Progenitor cell of endocrine pancreas (in vitro differentiated cells): Measurements from ENCODE around the gene RAB8A. TPM values are rescaled to one million over a fixed set of nuclear protein-coding genes. Genes with fewer than 3 reads are reported as not detected.
"Not testable (repeated sequence)": the region's sequence is repeated elsewhere in the genome, so short reads cannot be mapped to it uniquely, and the experiment has no call there.

ENCODE experiments used
- DNase-seq: peaks from one replicate; pipeline ENCODE4 v3.0.0; 2021; ENCODE audit warnings: low spot score; ENCODE audit not compliant: unreplicated experiment
- H3K27ac Mint-ChIP-seq: 2 replicates; pipeline ENCODE4 v1.8.0; 2021; ENCODE audit warnings: mild to moderate bottlenecking, moderate library complexity, mixed read lengths
- H3K27me3 Mint-ChIP-seq: 2 replicates; pipeline ENCODE4 v1.8.0; 2021; ENCODE audit warnings: mixed read lengths
- H3K36me3 Mint-ChIP-seq: 2 replicates; pipeline ENCODE4 v1.8.0; 2022; ENCODE audit warnings: mixed read lengths; ENCODE audit not compliant: insufficient read depth
- H3K4me1 Mint-ChIP-seq: 2 replicates; pipeline ENCODE4 v1.8.0; 2021; ENCODE audit warnings: low read depth, mixed read lengths
- H3K4me3 Mint-ChIP-seq: 2 replicates; pipeline ENCODE4 v1.8.0; 2021; ENCODE audit warnings: low read depth, mild to moderate bottlenecking, moderate library complexity, mixed read lengths
- H3K9me3 Mint-ChIP-seq: 2 replicates; pipeline ENCODE4 v1.8.0; 2021; ENCODE audit warnings: low read depth, mixed read lengths
- total RNA-seq: library from RNA; stranded (reverse); gene quantifications from 2 replicates; pipeline ENCODE4 v1.2.1, GENCODE V29; 2021
- TF ChIP-seq, protein P1 (sequence below): fragments of 200-600 bp; sonication (generic); IDR thresholded peaks from one replicate; pipeline ENCODE4 v1.5.0; 2021; ENCODE audit warnings: antibody characterized with exemption, mild to moderate bottlenecking; ENCODE audit not compliant: unreplicated experiment

Gene RAB8A
- total RNA-seq, 1 donor from 2014 or later, result 67.5 TPM

DNA sequence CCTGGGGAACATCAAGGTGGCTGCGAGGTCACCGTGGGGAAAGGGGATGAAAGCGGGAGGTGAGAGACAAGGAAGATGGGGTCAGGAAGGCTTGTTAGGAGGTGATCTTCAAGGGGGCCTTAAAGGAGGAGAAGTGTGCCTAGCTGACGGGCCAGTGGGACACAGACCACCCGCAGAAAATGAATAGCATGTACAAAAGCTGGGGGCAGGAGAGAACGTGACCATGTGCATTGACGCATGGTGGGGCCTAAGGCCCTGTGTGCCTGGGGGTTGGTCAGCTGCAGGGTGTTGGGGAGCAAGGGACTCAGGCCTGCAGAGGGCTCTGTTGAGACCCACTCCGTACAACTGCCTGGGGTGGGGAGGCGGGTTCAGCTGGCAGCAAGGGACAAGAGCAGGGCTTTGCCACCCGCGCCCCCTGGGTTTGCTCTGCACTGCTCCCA is 5.9 kb downstream of the RAB8A start:
- TF ChIP-seq, protein P1, sequence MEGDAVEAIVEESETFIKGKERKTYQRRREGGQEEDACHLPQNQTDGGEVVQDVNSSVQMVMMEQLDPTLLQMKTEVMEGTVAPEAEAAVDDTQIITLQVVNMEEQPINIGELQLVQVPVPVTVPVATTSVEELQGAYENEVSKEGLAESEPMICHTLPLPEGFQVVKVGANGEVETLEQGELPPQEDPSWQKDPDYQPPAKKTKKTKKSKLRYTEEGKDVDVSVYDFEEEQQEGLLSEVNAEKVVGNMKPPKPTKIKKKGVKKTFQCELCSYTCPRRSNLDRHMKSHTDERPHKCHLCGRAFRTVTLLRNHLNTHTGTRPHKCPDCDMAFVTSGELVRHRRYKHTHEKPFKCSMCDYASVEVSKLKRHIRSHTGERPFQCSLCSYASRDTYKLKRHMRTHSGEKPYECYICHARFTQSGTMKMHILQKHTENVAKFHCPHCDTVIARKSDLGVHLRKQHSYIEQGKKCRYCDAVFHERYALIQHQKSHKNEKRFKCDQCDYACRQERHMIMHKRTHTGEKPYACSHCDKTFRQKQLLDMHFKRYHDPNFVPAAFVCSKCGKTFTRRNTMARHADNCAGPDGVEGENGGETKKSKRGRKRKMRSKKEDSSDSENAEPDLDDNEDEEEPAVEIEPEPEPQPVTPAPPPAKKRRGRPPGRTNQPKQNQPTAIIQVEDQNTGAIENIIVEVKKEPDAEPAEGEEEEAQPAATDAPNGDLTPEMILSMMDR, result no peak
- no peak overlapping the region for H3K4me3 Mint-ChIP-seq
- no peak for DNase-seq
- no peaks in the 10 kb centered on the region for H3K27me3 Mint-ChIP-seq
- peaks cover 3% of the 10 kb centered on the region for H3K36me3 Mint-ChIP-seq
- peaks cover 1% of the 10 kb centered on the region for H3K4me1 Mint-ChIP-seq
- no peaks in the 10 kb centered on the region for H3K9me3 Mint-ChIP-seq
- no peak overlapping the region for H3K27ac Mint-ChIP-seq

DNA sequence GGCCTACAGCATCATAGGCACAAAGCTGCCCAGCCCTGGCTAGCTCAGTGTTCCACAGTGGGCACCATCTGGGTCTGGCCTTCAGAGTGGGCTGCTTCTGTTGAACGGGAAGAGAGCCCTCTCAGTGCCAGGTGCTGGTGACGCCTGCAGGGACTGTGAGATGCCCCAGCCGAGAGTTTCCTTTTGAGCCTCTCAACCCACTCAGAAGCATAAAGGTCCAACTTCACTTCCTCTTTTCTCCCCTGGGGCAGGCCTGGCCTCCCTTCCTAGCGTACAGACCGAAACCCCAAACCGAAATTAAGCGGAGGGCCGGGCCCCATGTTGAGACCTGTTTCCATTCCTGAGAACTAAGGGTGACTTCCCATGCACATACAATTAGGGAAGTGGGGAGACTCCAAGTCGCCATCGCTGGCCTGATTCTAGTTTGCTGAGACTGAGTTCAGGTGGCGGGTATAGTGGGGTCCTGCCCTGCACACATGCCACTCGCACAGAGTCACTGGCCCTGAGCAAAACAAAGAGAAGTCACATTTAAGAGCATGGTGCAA is 6.9 kb downstream of the RAB8A start:
- DNase-seq, result no peak
- H3K4me3 Mint-ChIP-seq, result no peak overlapping the region
- H3K27ac Mint-ChIP-seq, result no peak overlapping the region
- H3K4me1 Mint-ChIP-seq, result no peaks in the 10 kb centered on the region
- H3K36me3 Mint-ChIP-seq, result peaks cover 3% of the 10 kb centered on the region
- H3K9me3 Mint-ChIP-seq, result no peaks in the 10 kb centered on the region
- TF ChIP-seq, protein P1, result no peak
- H3K27me3 Mint-ChIP-seq, result no peaks in the 10 kb centered on the region

DNA sequence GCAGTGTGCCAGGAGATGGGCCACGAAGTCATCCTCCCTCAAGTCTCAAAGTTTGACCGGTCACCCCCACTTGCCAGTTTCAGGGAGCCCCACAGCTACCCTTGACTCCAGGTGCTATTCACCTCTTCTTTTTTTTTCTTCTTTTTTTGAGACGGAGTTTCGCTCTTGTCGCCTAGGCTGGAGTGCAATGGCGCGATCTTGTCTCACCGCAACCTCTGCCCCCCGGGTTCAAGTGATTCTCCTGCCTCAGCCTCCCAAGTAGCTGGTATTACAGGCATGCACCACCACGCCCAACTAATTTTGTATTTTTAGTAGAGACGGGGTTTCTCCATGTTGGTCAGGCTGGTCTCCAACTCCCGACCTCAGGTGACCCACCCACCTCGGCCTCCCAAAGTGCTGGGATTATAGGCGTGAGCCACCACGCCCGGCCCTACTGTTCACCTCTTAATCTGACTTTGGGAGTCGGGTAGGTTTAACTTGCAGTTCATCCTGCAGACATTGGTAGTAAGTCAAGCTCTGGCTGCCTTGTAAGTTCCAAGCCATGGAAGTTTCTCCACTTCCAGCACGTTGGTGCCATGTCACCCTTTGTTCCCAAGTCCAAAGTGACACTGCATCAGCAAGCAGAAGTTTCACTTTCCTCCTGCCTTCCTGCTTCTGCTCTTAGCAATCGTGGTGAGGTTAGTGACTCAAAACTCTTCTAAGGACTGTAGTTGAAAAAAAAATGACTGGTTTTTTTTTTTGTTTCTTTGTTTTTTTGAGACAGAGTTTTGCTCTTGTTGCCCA is 7.6 kb downstream of the RAB8A start:
- not testable (repeated sequence) for H3K36me3 Mint-ChIP-seq, DNase-seq, H3K27me3 Mint-ChIP-seq, H3K9me3 Mint-ChIP-seq, H3K4me1 Mint-ChIP-seq, H3K27ac Mint-ChIP-seq, H3K4me3 Mint-ChIP-seq

DNA sequence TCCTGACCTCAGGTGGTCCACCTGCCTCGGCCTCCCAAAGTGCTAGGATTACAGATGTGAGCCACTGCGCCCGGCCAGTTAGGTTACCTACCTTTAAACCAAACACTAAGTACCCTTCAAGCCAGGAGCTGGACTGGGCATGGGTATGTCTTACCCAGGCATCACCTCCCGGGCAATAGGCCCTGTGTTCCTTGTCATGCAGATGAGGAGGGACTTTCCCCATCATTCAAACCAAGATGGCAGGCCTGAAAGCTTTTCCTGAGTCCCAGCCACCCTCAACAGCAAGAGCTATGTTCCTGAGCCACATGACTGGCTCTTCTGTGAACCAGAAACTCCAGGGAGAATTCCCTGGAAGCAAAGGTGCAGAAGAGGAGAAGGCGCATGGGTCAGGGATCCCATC is 9.5 kb downstream of the RAB8A start:
- peaks cover 6% of the 10 kb centered on the region for H3K36me3 Mint-ChIP-seq
- H3K4me1 Mint-ChIP-seq, result no peaks in the 10 kb centered on the region
- H3K27me3 Mint-ChIP-seq, result no peaks in the 10 kb centered on the region

DNA sequence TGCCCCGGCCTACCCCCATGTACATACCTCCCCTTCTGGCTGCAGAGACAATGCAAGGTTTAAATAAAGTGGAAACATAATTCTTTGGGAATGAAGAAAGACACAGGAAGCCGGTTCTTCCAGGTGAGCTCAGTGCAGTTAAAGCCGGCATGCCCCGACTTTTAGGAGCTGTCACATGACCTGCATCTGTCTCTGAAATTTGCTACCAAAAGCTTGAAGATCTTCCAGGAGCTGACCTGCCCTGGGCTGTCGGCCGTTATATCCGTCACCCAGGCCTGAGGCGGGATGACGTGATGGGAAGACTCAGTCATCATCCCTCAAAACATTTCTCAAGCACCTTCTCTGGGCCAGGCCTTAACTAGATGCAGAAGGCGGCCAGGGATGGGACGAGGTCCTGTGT is 10.3 kb downstream of the RAB8A start:
- no peaks in the 10 kb centered on the region for H3K27me3 Mint-ChIP-seq
- no peaks in the 10 kb centered on the region for H3K4me1 Mint-ChIP-seq
- TF ChIP-seq, protein P1, result no peak
- peaks cover 8% of the 10 kb centered on the region for H3K36me3 Mint-ChIP-seq
- peak overlapping the region; percentile 71 for H3K27ac Mint-ChIP-seq
- no peaks in the 10 kb centered on the region for H3K9me3 Mint-ChIP-seq
- no peak overlapping the region for H3K4me3 Mint-ChIP-seq
- DNase-seq, result no peak

More for the DNA sequence above, 9.5 kb downstream of the RAB8A start:
- TF ChIP-seq, protein P1, result no peak
- Mint-ChIP-seq H3K27ac (no peak overlapping the region), H3K4me3 (no peak overlapping the region), H3K9me3 (no peaks in the 10 kb centered on the region)
- DNase-seq, result no peak

DNA sequence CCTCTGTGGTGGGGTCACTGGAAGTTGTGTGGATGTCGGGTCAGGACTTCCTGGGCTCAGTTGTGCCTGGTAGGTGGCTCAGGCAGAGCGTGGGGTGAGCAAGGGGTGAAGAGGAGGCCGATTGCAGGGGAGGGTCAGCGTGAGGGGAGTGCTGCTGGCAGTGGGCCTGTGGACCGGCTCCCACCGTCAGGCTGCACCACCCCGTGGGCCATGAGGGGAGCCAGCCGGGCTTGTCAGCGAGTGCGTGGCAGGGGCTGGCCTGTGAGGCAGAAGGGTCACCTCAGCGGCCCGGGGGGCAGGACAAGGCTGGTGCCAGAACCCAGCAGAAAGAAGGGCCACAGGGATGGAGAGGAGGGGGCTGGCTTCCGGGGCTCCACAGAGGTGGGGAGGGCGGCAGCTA is 13.3 kb downstream of the RAB8A start:
- H3K27me3 Mint-ChIP-seq, result no peaks in the 10 kb centered on the region
- peaks cover 16% of the 10 kb centered on the region for H3K36me3 Mint-ChIP-seq
- TF ChIP-seq, protein P1, result no peak
- DNase-seq, result no peak
- no peak overlapping the region for H3K27ac Mint-ChIP-seq
- no peak overlapping the region for H3K4me3 Mint-ChIP-seq
- no peaks in the 10 kb centered on the region for H3K9me3 Mint-ChIP-seq
- H3K4me1 Mint-ChIP-seq, result no peaks in the 10 kb centered on the region
